SK-N-DZ (cell line): ENCODE measurements around the gene FBP2. TPM values are rescaled to one million over a fixed set of nuclear protein-coding genes. Genes with fewer than 3 reads are reported as not detected.

Source experiments
- DNase-seq: peaks from one replicate; pipeline ENCODE4 v3.0.0-alpha.2; 2015; ENCODE audit warnings: low spot score
- polyA plus RNA-seq, 2 experiments: library from polyadenylated mRNA; depleted of rRNA; stranded (reverse); fragments of >200 nt; gene quantifications; 2 replicates each; pipeline ENCODE4 v1.2.3, GENCODE V29; 2014

Gene FBP2
- polyA plus RNA-seq (2014; cell fraction: cytosol; rRNA removed) = not detected in 2 replicates
- not detected in 2 replicates for polyA plus RNA-seq (2014; cell fraction: nucleus; rRNA removed)

DNA sequence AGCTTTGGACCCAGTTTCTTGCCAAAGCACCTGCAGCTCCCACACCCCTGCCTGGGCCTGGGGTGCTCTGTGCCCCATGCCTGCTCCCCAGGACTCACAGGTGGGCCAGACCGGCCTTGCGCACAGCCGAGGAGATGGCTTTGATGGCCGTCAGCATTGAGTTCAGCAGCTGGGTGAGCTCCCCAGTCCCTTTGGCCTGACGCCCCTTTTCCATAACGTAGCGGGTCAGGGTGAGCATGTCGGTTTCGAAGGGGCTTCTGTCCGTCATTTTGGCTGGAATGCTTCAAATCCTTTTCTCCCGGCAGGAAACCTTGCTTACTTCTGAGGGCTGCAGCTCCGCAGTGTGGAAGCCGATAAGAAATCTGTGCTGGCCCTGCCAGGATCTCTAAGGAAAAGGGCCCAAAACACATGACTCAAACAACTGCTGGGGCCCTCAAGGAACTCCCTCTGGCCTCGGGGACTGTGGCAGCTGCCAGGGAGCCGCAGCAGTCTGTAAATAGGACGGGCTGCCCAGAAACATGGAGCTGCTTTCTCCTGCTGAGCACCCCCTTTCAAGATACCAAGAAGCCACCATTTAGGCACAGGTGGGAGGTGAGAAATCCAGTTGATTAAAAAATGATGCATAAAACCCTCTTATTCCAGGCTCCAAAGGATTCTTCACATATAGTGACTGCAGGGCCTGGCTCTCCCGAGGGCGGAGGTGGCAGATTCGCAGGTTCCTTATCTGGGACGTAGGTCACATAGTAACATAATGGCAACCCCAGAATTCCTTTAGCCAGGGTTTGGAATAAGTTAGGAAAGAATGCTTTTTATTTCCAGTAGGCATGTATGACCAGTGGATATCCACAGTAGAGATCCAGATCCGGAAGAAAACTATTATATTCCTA is at the start of gene FBP2:
Gene FBP2, minus strand, starts transcription at position 366 of the 887 bp plus-strand sequence. Its CDS starts 98 bp downstream, at position 268.
- no peak for DNase-seq

DNA sequence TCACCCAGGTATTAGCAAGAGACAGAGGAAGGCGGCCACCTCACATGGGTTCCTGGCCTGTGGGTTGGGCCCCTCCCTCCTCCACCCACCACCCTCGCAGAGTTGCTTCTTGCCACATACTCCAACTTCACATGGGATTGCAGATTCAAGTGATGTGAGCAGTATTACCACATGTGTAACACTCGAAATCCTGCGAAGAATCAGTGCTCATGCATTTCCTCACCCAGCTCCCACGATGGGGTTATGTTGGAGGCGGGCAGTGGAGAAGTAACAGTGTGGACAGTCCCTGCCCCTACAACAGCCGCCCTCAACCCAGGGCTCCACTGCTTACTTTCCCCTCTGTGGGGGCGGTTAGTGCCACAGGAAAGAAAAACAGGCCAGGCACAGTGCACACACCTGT is 49.6 kb upstream of the FBP2 start:
- DNase-seq = no peak

DNA sequence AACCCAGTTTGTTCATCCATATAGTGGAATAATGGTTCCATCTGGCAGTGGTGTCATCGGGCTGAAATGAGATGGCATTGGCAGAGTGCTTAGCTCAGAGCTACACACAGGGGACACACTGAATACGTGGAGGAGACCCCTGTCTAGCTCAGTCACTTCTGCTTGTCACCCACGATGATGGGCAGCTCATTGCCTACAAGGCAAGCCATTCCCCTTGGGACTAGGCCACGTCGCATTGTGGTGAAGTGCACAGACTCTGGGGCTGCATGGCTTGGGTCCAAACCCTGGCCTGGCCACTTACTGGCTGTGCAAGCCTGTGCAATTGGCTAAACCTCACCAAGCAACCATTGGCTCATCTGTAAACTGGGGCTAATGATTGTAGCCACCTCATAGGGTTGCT is 48.9 kb upstream of the FBP2 start:
- no peak for DNase-seq

DNA sequence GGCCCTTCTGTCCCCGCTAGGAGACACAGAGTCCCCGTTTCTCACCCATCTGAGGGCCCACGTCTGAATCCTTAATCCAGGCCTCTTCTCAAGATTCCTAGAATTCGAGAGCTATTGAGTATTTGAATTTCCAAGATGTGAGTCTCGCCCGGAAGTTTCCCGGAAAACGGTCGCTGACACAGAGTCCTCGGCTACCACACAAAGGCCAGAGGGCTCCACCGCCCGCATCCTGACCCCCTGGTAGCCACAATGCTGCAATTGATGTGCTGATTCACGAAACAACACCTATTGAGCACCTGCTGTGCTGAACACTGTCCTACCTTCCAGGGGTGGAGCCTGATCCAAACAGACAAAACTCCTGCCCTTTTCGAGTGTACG is 46.4 kb upstream of the FBP2 start:
- DNase-seq = no peak

DNA sequence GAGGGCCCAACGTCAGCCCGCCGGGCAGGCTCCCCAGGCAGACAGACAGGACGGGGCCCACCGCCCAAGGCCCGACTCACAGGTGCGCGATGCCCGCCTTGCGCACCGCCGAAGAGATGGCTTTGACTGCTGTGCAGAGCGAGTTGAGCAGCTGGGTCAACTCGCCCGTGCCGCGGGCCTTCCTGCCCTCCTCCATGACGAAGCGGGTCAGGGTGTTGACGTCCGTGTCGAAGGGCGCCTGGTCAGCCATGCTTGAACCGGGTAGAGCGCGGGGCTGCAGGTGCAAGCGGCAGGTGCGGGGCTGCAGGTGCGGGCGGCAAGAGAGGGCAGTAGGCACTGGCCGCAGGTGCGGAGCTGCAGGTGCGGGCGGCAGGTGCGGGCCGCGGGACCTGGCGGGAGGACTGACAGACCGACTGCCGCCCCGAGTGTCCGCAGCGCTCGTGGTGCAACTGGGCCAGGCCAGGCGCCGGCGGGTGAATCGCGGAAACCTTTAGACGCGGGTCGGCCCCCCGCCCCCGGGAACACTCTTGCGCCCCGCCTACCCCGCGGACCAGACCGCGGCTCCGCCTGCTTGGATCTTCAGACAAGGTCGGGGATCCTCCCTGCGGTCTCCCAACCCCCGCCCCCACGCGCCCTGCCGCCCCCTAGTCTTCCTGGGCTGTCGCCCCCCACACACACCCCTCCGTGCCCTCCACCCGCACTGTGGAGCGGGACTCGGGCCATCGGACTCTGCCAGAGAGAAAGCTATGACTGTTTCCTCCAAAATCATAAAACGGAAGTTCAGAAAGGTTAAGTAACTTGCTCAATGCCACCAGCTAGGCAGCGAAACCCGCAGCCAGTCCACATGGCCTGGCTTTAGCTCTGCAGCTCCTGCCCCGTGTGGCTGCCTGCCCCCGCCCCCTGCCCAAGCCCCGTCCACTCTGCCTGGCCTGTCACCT is 45.7 kb upstream of the FBP2 start, which contains the start of gene FBP1:
Gene FBP1, minus strand, starts transcription at position 458 of the 938 bp plus-strand sequence. Its CDS starts 208 bp downstream, at position 250.
- no peak for DNase-seq

- no peak for DNase-seq
Measured at GRCh38 chr9:94638335-94639060, 44.9 kb upstream of the FBP2 start.

DNA sequence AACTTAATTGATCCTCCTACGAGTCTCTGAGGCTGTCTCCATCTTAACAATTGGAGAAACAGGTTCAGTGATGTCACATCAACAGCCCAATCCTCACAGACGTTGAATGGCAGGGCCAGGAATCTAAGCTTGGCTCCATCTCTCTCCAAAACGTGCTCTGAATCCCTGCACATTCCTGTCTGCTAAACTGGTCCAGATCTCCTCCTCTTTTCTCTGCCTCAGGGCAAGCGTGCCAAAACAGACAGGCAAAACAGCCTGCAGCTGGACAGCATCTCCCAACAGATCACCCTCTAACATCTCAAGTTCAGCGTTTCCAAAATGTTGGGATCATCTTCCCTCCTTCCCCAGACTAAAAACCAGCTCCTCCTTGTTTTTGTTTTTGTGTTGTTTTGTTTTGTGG is 39.1 kb upstream of the FBP2 start:
- DNase-seq = no peak

DNA sequence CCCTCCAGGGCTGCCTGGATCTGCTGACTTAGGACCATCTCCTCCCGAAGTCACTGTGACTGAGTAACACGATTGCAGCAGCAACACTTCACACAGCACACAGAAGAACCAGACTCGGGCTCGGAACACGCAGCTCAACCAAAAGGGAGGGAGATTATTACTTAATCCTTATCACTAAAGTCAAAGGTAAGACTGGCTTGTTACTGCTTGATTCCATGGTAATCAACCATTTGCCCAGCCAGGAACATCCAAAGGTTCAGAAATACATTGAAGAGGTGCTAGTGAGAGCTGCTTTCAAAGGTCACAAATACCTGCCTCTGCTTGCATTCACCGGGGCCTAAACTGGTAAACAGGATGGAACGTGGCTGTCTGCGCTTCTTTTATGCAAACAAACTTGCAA is 38.0 kb upstream of the FBP2 start:
- no peak for DNase-seq

GRCh38 chr9:94630833-94631232 is 37.2 kb upstream of the FBP2 start:
- no peak for DNase-seq

DNA sequence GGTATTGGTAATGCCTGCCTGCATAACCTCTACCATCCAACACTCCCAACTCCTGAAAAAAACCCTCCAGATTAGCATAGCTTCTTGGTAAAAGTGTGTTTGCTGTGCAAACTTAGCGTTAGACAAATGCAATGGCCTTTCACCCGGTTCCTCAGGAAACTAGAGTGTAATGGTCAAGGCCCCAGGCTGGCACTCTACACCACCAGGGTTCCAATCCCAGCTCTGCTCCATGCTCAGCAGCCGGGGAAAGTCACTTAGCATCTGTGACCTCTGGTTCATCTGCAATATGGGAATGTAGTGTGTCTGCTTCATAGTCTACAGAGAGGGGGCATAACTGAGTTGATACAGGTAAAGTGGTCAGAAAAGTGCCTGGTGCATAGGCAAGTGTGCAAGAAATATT is 36.7 kb upstream of the FBP2 start:
- DNase-seq = no peak

GRCh38 chr9:94627287-94627686 is 33.7 kb upstream of the FBP2 start:
- DNase-seq = no peak

- no peak for DNase-seq
Measured at GRCh38 chr9:94625835-94626234, 32.2 kb upstream of the FBP2 start.

DNA sequence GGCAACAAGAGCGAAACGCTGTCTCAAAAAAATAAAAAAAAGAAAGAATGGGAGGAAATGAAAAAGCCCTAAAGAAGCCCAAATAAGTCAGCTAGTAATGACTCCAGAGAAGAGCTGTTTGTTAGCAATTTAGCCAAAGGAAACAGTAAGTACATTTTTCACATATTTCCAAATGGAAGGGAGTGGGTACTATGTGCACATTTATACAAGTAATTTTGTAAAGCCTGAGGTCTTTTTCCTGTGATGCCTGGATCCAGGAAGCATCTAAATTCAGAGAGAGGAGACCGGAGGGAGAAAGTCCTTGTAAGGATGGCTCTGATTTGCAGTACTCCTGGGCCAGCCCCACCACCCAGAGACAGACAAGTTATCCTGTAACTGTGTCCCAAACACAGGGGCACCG is 31.0 kb upstream of the FBP2 start:
- DNase-seq = no peak

- DNase-seq = peak; percentile 87
Measured at GRCh38 chr9:94623253-94623652, 29.6 kb upstream of the FBP2 start.

GRCh38 chr9:94622087-94622800 is 28.6 kb upstream of the FBP2 start:
- no peak for DNase-seq

- DNase-seq = no peak
Measured at GRCh38 chr9:94619026-94619425, 25.4 kb upstream of the FBP2 start.

DNA sequence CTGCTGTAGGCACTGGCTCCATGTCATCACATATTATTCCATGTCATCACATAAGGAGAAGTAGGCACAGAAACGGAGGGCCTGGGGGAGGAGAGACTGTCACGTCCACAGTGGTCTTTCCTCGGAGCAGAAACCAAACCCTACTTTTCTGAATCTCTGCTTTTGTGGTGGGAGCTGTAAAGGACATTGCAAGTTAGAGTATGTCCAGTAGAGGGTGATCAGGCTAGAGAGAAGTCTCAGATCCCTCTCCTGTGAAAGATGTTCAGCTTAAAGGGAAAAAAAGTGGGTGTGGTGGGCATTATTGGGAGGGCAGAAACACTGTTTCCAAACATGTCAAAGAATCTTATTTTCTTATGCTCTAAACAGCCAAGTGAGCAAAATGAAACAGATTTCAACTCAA is 19.4 kb upstream of the FBP2 start:
- no peak for DNase-seq

DNA sequence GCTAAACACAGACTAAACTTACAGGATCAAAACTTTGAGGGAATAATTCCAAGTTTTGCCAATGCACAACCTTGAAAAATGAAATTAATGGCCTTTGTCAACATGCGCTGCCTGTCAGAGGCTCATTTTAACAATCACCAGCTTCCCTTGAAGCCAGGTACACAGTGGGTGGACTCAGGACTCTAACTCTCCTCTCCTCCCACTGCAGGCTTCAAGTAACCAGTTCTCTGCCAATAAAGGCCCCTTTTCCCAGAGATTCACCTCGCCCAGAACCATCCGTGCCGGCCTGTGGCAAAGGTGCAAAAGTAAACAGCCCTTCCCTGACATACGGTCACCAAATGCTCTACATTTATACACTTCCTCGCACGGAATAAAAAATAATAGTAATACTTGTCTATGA is 18.4 kb upstream of the FBP2 start:
- DNase-seq = no peak

GRCh38 chr9:94611638-94612068 is 18.0 kb upstream of the FBP2 start:
- no peak for DNase-seq

DNA sequence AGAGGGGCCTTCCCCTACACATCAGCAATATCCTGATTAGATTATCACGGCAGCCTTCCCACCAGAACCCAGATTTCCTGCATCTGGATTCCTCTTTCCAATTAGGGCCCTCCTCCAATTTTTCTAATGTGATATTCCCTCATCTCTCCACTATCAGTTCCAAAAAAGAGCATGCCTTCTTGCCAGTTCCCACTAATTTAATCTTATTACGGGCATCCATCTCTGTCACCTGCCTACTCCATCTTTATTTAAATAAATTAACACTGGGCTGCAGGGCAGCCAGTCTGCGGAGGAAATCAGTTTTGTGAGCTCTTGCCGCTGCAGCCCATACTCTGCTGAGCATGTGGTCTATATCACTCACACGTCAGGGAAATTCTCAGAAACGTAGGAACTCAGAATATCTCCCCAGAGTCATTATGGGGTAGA is 16.6 kb upstream of the FBP2 start:
- peak; percentile 99 for DNase-seq

- no peak for DNase-seq
Measured at GRCh38 chr9:94607423-94607691, 13.7 kb upstream of the FBP2 start.
